Measurements from ENCODE around the gene AMBN.

AMBN gene, protein sequence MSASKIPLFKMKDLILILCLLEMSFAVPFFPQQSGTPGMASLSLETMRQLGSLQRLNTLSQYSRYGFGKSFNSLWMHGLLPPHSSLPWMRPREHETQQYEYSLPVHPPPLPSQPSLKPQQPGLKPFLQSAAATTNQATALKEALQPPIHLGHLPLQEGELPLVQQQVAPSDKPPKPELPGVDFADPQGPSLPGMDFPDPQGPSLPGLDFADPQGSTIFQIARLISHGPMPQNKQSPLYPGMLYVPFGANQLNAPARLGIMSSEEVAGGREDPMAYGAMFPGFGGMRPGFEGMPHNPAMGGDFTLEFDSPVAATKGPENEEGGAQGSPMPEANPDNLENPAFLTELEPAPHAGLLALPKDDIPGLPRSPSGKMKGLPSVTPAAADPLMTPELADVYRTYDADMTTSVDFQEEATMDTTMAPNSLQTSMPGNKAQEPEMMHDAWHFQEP

DNA sequence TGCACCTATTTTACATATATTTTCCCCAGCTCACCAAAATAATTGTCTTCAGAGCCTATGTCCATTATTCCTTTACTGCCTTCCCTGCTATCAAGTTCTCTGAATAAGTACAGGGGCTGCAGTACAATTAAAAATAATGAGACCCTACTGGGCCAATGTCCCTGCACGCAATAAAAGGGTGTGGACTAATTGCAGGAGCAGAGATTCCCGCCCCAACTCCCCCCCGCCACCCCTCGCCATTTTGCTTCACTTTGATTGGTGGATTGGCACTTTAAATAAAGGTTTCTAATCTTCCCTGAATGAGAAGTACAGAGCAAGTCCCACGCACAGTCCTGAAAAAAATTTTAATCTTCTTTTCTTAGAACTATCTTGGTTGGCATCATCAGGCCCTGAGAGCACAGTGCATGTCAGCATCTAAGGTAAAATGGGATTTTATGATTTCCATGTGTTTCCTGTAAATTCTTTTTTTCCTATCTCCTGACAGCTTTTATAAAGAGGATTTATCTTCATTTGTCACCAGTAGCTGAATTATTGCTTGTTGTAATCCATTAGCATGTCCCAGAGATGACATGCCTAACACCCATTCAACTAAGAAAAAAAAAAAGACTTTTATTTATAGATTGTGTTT, at the start of gene AMBN:
Gene AMBN (plus strand): TSS at position 302 of the 628 bp plus-strand sequence. CDS start 103 bp downstream, at position 405.
- DNase-seq (ENCODE audit: low read depth): no peak

DNA sequence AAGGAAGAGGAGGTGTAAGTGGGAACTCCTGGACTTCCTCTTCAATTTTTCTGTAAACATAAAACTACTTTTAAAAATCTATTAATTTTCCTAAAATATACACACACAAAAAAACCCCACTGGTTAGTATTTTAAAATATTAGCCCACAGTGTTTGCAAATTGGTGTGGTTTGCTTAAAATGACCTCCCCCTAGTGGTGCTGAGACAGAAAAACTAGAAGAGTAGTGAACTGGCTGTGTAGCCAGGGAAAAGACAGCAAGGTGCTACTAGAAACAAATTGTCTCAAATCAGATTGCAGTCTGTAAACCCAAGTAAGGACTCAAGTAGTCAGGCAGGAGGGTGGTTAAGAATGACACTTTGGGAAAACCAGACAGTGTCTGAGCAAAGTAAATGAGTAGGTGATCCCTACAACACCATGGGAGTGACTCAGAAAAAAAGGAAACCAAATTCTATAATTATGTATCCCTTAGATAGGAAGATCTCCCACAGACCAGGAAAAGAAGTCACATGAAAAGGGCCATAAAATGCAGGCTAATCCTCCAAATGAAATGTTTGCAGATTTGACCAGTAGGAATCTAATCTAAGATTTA, 47.7 kb upstream of the AMBN start:
- no peak for DNase-seq (ENCODE audit: low read depth)

DNA sequence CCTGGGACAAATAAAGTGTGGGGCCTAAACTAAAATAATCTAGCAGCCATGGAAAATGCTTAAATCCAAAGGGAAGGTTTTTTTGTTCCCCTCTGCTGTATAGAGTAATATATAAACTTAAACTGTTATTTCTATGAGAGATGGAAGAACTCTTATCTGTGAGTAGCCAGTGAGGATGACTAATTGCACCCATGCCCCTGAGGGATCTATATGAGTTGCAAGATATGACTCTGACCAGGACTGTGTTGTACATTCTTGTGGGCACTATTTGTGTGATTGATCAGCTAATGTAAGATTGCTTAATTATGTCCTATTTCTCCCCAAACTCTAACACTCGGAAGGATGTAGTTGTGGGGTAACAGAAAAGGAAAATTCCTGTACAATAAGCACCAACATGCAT, 35.2 kb upstream of the AMBN start:
- no peak for DNase-seq (ENCODE audit: low read depth)

DNA sequence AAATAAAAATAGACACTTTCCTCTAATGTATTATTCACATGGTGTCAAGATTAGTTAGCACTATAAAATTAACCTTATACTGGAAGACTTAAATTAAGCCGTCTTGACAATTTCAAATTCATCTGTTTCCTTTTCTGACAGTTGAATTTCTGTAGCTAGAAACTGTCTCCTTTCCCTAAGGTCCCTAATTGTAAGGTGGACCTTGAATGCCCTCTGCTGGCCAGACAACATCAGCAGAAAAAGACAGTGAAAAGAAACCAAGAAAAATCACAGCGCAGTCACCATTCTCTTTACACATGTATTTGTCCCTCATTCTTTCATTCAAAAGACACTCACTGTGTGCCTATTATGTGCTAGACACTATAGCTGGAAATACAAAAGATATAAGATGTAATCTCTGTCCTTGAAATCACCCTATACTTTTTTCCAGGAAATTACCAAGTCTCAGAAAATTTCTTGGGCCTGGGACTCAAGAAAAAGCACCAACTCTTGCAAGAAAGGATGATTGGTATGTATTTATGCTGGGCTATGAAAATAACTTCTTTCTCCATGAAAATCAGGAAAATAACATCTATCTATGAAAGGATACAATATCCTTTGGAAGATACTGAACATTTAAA, 32.7 kb upstream of the AMBN start:
- peak; percentile 3 for DNase-seq (ENCODE audit: low read depth)

DNA sequence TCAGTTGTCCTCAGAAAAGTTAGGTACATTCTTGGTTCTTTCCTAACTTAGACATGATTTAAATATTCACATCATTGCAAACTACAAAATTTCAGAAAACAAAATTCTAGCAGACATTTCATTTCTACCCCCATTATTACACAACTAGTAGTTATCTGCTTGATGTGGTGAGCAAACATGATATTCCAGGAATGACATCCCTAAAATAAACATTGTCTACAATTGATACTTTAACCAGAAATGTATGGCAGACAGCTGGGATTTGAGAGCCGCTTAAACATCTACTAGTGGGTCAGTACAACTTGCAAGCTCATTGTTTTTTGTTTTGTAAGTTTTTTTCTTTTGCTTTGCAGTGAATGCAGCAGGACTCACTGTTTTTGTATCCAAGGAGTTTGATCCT, 32.1 kb upstream of the AMBN start:
- no peak for DNase-seq (ENCODE audit: low read depth)

DNA sequence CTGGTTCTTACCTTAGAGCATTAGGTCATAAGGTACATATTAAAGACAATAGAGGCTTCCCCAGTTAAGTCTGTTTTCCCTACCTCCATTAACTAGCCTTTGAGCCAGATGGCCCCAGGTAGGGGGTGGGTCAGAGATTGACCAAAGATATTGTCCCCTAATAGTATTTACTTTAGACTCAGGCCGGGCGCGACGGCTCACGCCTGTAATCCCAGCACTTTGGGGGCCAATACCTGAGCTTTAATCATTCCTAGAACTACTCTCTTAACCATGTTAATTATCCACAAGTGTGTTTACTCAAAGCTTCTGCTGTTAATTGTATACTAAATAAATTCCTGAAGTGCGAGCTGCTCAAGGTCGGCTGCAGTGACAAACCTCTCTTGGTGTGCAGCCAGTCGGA, 28.0 kb upstream of the AMBN start:
- DNase-seq (ENCODE audit: low read depth): no peak

DNA sequence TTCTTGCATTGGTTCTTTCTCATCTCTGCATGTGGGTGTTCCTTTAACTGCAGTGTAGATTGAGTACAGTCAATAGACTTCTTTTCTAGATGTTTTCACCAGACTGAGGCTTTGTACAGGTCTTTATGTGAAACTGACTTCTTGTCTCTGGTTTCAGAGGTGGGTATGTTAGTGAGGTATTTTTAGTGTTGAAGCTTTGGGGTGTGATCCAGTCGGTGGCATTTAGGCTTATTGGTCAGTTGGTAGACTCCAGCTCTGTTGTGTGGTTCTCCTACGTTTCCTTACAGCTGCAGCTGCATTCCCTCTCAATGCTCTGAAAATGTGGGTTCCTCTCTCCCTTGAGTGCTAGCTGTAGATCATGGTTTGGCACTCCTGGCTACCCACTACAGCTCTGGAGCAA, 21.3 kb upstream of the AMBN start:
- DNase-seq (ENCODE audit: low read depth): no peak

DNA sequence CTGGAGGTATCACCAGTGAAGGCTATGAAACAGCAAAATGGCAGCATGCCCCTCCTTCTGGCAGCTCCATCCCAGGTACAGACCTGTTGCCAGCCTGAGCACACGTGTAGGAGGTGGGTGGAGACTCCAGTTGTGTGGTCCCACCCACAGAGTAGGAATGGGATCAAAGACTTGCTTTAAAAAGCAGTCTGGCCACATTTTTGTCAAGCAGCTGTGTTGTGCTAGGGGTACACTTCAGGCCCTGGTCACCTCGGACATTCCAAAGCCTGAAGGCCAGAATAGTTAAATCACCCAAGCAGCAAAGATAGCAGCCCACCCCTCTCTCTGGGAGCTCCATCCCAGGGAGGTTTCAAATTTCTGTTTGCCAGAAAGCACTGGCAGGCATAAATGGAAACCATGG, 20.3 kb upstream of the AMBN start:
- DNase-seq (ENCODE audit: low read depth): no peak

DNA sequence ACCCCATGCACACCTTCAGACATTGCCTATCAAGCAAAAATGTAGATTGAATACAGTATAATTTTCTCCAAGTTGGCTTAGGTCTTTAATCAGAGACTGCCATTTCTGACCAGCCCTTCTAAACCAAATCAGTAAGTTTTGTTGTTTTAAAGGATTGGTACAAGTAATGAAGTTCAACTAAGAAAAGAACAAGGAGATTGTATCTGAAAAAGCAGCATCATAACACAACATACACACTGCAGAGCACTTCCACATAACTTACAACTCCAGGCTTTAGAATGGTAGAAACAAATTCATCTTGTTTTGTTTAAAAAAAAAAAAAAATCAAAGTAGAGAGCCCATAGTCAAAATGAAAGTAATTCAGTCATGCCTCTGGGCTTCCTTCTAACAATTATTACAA, 16.1 kb upstream of the AMBN start:
- DNase-seq (ENCODE audit: low read depth): no peak

DNA sequence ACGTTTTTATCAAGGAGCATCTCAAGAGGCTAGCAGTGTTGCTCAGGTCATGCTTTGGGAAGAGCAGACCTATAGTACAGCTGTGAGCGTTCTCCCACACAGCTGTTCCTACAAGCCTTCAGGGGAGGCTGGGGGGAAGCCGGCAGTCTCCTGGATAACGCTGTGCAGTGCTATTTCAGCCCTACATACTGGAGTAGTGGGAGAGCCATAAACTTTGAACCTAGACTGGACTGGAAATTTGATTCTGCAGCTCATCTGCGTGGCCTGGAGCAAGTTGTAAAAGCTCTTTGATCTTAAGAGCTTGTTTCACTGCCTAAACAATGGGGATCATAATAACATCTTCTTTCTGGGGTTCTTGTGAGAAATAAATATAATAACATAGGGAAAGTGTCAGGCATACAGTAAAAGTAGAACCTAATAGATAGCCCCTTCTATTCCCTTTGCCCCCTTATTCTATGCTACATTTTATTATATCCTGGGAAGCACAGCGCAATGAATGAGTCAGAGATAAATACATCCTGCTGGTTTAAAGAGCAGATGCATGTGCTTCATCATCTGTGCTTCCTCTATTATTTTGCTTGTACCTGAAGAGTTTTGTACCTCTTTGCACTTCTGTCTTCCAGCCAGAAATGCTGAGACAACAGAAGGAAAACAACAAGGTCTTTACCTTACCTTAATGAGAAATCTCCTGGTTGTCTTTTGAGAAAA, 14.7 kb upstream of the AMBN start:
- DNase-seq (ENCODE audit: low read depth): no peak

DNA sequence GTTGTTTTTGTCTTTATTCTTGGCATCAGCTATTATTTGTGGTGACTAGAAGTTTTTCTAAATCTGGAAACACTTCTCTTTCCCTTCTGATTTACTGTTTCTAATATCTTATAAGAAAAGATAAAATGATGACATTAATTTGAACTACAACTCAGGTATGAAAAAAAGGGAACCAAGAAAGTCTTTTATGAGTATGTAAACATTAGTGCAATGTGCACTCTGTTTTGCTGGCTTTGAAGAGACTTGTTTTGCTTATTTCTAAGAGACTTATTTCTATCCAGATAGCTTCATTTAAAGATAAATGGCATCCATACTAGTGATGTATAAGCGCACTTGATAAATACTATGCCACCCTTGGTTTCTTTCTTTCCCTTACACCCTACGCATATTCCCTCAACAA, 10.1 kb upstream of the AMBN start:
- DNase-seq (ENCODE audit: low read depth): no peak

DNA sequence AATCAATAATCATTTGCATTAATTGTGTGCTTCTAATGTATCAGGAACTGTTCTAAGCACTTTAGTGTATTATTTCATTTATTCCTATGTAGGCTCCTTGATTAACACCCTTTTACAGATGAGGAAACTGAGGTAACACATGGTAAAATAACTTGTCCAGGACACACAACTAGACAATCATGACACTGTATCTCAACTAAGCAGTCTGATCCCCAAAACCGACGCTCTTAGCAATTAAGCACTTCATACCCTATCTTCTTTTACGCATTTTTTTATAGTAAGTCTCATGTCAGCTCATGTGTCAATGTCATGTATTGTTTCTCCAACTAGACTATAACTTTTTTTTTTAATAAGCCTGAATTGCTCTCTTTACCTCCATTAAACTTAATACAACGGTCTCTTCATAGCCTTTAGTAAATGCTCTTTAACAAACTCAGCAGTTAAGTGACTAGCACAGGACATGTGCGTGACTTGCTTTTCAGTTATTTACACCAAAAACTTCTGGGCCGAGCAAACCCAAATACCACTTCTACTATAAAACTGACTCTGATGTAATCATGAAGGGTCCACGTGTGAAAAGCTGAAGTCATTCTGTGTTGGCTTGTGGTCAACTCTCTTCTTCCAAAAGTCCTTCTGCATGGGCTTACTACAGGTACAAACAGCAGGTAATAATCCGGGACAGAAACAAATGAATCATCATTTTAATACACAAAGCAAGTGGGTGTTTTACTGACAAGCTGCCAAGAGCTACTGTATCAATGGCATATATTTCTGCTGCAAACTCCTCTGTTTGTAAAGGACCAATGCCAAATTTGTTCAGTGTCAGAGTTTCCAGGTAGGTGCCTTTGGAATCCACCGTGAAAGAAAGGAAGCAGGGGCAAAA, 7.9 kb upstream of the AMBN start:
- no peak for DNase-seq (ENCODE audit: low read depth)

DNA sequence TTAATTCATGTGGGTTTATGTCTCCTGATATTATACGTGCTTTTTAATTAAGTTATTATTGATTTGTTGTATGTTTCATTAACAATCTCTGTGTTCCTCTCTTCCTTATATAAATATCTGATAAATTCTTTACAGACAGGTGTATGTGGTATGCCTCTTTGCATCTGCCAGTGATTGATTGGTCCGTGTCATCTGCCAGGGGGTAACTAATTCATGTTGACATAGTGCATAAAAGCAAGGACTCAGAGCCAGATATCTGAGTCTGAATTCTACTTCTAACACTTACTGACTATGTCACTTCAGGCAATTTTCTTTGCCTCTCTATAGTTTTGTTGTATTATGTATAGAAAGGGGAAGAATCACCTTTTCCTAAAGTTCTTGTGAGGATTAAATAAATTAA, 5.2 kb upstream of the AMBN start:
- no peak for DNase-seq (ENCODE audit: low read depth)

DNA sequence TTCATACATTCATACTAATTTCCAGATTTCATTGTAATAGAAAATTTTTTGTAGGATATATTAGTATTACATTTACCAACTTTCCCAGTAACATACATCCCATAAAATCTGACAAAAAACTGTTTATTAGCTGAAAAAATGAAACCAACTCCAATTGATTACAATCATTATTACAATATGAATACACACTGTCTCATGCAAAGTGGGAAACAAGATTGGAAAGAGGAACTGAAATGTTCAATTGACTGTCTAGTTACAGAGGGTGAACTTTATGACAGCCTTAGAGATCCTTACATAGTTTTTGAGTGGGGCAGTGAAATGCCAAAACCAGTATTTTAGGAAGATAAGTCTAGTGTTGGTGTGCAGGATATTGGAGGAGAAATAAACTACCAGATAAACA, 2.3 kb upstream of the AMBN start:
- DNase-seq (ENCODE audit: low read depth): no peak

DNA sequence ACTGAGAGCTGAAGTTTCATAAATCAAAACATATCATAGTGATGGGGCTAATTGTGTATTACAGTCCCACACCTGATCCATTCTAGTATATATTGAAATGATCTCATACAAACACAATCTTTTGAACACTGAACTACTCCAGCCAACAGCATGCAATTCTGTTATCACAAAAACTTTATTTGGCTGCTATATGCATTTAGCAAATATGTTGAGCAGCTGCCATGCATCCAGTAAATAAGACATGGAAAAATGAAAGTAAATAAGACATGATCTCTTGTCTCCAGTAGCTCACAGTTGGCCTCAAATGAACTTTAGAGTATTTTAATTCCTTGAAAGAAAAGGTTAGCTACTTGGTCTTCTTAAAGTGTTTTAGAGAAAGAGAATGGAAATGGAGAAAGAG, 2.1 kb downstream of the AMBN start:
- DNase-seq (ENCODE audit: low read depth): no peak

DNA sequence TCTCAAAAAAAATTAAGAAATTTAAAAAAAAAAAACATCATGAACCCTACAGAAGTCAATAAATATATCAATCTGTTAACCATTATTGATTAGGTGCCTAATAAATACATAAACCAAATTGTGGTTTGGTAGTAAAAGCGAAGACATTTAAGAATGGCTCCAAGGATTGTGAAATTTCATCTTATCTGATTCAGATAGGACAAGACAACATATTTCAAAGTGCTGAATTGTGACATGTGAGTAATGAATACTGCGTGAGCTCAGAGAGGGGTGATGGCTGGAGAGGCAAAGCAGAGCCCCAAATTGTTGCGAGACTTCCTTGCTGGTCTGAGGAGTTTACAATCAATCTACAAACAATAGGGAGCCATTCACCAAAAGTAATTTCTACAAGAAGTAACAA, 8.2 kb downstream of the AMBN start:
- no peak for DNase-seq (ENCODE audit: low read depth)

DNA sequence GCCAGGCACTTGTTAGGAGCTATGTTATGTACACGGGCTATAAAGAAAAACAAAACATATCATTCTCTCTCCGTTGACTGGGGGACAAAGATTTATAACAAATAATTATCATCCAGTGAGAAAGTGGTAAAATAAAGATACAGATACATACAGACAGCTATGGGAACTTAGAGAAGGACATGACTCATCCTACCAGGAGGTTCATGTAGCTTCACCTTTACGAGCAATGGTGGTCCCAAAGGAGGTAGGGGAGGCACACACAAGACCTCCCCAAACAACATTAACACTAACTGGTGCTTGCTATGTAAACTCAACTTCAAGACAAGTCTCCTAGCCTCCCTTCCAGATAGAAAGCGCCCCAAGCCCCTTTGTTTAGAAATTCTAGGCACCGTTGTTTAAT, 8.9 kb downstream of the AMBN start:
- no peak for DNase-seq (ENCODE audit: low read depth)

DNA sequence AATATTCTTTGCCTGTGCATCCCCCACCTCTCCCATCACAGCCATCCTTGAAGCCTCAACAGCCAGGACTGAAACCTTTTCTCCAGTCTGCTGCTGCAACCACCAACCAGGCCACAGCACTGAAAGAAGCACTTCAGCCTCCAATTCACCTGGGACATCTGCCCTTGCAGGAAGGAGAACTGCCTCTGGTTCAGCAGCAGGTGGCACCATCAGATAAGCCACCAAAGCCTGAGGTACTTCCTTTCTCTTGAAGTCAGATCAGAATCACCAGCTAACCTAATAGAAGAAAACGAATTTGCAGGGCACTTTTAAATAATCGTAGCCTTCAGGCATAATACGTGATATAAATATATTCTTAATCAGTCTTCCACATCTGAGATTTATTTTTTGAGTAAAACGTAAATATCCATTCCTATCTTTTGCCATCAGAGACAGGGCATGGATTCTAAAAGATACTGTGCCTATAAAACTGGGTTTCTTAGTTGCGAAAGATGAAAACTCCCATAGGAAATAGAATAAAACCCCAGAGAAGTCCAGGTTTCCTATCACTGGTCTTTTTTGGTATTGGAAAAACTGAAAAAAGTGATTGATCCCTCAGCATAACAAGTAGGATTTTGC, 9.5 kb downstream of the AMBN start:
- peak; percentile 11 for DNase-seq (ENCODE audit: low read depth)

DNA sequence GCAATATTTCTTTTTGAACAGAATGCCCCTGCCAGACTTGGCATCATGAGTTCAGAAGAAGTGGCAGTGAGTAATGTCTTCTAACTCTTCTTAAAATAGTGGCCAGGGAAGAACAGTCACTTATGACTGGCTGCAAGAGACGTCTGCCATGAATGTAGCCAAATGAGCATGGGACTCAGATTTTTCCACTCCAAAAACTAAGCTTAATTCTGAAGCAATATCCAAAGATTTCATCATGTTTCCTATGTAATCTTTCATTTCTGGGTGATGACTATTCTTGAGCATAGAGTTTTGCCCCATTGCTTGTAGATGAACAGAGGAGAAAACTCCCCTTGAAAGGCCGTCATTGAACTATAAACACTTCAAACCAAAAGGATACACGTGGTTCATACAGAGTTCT, 11.8 kb downstream of the AMBN start:
- DNase-seq (ENCODE audit: low read depth): no peak

DNA sequence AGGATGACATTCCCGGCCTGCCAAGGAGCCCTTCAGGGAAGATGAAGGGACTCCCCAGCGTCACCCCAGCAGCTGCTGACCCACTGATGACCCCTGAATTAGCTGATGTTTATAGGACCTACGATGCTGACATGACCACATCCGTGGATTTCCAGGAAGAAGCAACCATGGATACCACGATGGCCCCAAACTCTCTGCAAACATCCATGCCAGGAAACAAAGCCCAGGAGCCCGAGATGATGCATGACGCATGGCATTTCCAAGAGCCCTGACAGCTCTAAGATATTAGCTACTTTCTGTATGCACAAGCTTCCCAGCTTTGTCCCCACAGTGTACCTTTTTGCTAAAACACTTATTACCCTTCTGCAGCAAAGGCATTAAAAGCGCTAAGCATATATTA, 14.4 kb downstream of the AMBN start:
- no peak for DNase-seq (ENCODE audit: low read depth)

DNA sequence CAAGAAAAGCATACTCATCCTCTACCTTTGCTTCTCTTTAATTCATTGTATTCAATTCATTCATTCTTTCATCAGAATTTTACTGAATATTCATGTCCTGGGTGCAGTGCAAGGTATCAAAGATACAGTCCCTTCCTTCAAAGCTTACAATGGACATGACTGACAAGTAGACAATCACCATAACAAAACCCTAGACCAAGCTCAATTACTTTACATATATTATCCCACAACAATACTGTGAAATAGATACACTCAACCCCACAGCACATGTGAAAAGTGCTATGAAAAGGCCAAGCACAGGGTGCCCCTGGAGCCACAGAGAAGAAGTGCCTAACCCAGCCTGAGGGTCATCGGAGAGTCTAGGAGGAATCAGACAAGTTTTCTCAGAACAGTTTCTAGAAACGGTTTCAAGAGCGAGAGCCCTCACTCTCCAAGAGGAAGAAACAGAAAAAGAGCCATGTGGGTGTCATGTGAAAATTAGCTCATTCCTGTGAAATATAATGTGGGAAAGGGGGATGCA, 15.3 kb downstream of the AMBN start:
- no peak for DNase-seq (ENCODE audit: low read depth)
